GM18867 (cell line): ENCODE measurements around the gene UPF1.

ENCODE experiments used
- ATAC-seq: cut with Tn5 transposase; IDR thresholded peaks from one replicate; pipeline ENCODE4 v1.9.1; 2021; ENCODE audit warnings: mild to moderate bottlenecking, moderate library complexity; ENCODE audit not compliant: unreplicated experiment

Gene UPF1

GRCh38 chr19:18831524-18832305 is at the start of gene UPF1:
Gene UPF1, plus strand, starts transcription at chr19:18831959. Its CDS starts 251 bp downstream, at chr19:18832210.
- ATAC-seq = peak; percentile 69

DNA sequence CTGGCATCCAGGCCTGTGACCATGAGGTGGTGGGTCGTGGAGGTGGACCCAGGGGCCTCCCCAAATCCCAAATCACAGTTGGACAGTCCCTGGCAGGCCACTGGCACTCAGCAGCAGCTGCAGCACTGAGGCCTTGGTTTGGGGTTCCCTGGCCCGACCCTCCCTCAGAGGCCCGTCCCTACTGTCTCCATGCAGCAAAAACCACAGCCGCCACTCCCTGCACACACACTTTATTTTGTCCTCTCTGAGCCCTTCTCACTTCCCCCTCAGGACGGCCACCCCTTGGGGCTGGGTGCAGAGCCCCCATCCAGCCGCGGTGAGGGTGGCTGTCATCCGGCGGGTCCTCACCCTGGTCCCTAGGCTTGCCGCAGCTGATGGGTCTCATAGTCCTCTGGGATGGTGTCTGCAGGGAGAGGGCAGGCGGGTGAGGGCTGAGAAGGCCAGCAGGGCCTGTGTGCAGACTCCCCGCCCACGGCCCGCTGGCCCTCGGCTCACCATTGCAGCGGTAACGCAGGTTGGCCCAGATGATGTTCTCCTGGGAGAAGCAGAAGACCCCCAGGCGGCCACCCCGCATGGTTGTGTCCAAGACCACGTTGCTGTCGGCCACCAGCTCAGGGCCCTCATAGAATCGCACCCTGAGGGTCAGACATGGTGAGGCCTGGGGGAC is 49.1 kb upstream of the UPF1 start:
- ATAC-seq = no peak

- ATAC-seq = no peak
Observed at GRCh38 chr19:18783958-18784785, 47.6 kb upstream of the UPF1 start.

DNA sequence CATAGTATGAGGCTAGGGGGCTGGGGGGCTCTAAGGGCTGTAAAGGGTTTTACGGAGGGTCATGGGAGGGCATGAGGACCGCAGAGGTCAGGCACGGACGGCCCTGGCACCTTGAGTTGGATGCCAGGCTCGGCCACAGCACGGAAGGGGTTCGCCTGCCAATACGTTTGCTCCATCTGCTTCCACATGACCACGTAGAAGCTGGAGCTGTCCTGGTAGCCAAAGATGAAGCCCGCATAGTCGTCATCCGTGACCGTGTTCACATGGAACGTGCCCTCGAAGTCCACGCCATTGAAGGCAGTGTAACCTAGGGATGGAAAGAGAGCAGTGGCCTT is 47.0 kb upstream of the UPF1 start:
- no peak for ATAC-seq

- no peak for ATAC-seq
Observed at GRCh38 chr19:18785179-18786124, 46.3 kb upstream of the UPF1 start.

GRCh38 chr19:18788529-18789421 is 43.0 kb upstream of the UPF1 start:
- ATAC-seq = no peak

- ATAC-seq = no peak
Observed at GRCh38 chr19:18789422-18789869, 42.3 kb upstream of the UPF1 start.

- ATAC-seq = no peak
Observed at GRCh38 chr19:18789883-18790565, 41.7 kb upstream of the UPF1 start.

- no peak for ATAC-seq
Observed at GRCh38 chr19:18790566-18791314, 41.0 kb upstream of the UPF1 start, which contains the start of gene COMP. Gene COMP, minus strand, starts transcription at chr19:18791305. Its CDS starts 36 bp downstream, at chr19:18791269.

GRCh38 chr19:18791315-18791678 is 40.5 kb upstream of the UPF1 start:
- no peak for ATAC-seq

DNA sequence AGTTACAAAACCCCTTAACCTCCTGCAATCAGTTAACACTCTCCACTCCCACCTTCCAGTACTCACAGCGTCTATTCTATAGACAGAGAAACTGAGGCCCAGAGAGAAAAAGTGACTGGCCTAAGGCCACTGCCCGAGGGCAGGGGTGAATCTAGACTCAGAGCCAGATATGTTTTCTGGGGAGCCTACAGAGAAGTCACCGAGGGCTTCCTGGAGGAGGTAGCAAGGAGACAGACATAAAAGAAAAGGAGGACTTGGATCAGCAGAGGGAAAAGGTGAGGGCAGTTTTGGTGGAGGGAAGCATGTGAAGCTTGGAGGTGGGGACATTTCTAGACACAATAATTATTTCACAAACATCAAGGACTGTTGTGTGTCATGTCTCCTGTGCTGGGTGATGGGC is 39.1 kb upstream of the UPF1 start:
- ATAC-seq = no peak

DNA sequence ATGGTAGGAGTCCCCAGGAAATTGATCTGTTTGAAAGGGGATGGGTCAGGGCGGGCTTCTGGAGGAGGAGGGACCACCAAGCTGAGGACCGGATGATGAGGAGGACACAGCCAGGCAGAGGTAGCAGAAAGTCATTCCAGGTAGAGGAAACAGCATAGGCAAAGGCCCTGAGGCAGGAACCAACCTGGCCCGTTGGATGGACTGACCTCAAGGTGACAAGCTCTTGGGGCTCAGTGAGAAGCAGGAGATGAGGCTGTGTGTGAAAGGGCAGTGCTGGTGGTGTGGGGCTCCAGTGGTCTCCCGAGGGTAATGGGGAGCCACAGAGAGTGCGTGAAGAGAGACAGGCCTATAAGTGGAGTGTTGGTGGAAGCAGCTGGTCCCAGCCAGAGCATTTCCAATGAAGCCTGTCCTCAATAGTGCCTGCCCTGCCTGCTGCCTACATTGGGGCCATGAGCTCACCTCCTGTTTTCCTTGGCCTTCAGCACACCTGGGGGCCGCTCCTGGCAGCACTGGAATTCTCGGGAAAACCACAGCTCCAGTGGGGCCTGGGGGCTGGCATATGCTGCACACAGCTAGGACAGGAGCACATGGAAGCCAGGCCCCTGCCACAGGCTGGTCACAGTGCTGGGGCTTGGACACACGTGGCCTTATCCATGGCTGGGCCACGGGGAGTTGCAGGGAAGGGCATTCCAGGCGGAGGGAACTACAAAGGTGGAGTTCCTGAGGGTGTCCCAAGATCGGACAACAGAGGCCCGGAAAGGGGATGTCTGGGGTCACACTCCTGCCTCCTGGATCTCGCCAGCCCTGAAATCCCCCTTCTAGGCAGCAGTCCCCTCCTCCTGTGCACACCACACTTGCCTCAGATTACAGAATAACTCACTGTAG is 38.4 kb upstream of the UPF1 start:
- ATAC-seq = no peak

- no peak for ATAC-seq
Observed at GRCh38 chr19:18794029-18794313, 37.8 kb upstream of the UPF1 start.

DNA sequence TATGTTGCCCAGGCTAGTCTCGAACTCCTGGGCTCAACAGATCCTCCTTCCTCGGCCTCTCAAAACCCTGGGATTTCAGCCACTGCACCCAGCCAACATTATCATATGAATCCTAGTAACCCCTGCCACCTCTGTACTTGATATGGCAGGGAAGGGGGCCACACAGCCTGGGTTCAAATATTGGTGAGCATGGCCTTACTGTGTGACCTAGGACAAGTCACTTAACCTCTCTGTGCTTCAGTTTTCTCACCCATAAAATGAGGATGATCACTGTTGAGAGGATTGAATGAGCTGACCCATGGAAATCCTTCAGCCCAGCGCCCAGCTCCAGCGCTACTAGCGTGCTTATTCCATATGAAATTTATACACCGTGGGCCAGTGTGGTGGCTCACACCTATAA is 37.1 kb upstream of the UPF1 start:
- no peak for ATAC-seq

DNA sequence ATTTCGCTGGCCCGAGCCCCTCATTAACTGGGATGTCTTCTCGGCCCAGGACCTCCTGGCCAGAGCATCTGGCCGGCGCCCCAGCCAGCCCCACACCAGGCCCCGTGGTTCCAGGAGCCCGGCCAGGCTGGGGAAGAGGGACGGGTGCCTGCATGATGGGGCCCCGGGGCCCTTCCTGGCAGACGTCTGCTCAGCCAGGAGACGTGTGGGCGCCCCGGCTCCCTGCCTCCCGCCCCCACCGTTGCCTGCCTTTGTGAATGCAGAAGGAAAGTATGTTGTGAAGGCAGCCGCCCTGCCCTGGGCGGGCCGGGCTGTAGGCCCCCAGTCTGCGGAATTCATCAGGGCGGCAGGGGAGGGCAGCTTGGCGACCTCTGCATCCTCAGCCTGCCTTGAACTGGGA is 36.2 kb upstream of the UPF1 start:
- no peak for ATAC-seq

DNA sequence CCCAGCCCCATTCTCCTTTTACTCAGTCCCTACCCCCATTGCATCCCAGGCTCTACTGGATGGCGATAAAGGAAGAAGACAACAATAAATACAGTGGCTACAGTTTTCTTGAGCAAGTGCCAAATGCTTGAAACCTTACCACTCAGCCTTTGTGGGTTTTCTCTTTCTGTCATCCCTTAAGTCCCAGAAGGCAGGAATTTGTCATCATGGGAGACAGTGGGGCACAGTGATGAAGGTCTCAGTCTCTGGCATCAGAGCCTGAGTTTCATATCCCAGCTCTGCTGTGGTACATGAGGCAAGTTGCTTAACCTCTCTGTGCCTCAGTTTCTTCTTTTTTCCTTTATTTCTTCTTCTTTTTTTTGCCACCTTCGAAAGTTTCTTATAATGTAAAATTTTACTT is 35.5 kb upstream of the UPF1 start:
- no peak for ATAC-seq
